Measurements from ENCODE around the gene DPM2.
A peak's percentile ranks its signal among the peaks of the same experiment; 100 is the strongest.

DPM2 gene
- 19.5 to 32.2 reads per million in 2 donors for total RNA-seq

- peak; percentile 82 for DNase-seq
Observed at GRCh38 chr9:127937388-127938297, at the start of gene DPM2. TSS of gene DPM2 (minus strand) at chr9:127937854. CDS start at chr9:127937820, 34 bp downstream.

- no peak for DNase-seq
Observed at GRCh38 chr9:127987103-127987614, 49.5 kb upstream of the DPM2 start.

GRCh38 chr9:127985011-127985410 is 47.4 kb upstream of the DPM2 start:
- no peak for DNase-seq

- no peak for DNase-seq
Observed at GRCh38 chr9:127983847-127984289, 46.2 kb upstream of the DPM2 start.

GRCh38 chr9:127982912-127983311 is 45.3 kb upstream of the DPM2 start:
- no peak for DNase-seq

- DNase-seq, result no peak
Observed at GRCh38 chr9:127981559-127982121, 44.0 kb upstream of the DPM2 start.

- peak; percentile 96 for DNase-seq
Observed at GRCh38 chr9:127980706-127981558, 43.3 kb upstream of the DPM2 start, which contains the start of gene EEIG1. TSS of gene EEIG1 (minus strand) at chr9:127980989. CDS start at chr9:127980137, 852 bp downstream.

GRCh38 chr9:127980060-127980705 is 42.5 kb upstream of the DPM2 start:
- peak; percentile 50 for DNase-seq

- DNase-seq, result no peak
Observed at GRCh38 chr9:127979333-127980059, 41.8 kb upstream of the DPM2 start.

GRCh38 chr9:127979015-127979332 is 41.3 kb upstream of the DPM2 start:
- DNase-seq, result no peak

- no peak for DNase-seq
Observed at GRCh38 chr9:127977884-127978647, 40.4 kb upstream of the DPM2 start.

- DNase-seq, result no peak
Observed at GRCh38 chr9:127977009-127977883, 39.6 kb upstream of the DPM2 start.

- DNase-seq, result peak; percentile 52
Observed at GRCh38 chr9:127976498-127976897, 38.8 kb upstream of the DPM2 start.

- no peak for DNase-seq
Observed at GRCh38 chr9:127975376-127976315, 38.0 kb upstream of the DPM2 start.

GRCh38 chr9:127974769-127975261 is 37.2 kb upstream of the DPM2 start:
- DNase-seq, result no peak

GRCh38 chr9:127974001-127974768 is 36.5 kb upstream of the DPM2 start:
- DNase-seq, result no peak

GRCh38 chr9:127973169-127974000 is 35.7 kb upstream of the DPM2 start:
- DNase-seq, result no peak

Data from T-helper 9 cell (primary cell).